DOHH2 (cell line): ENCODE results near the gene PDGFC.

Experiments
- CTCF ChIP-seq: fragments of 200-600 bp; sonication (generic); IDR thresholded peaks from one replicate; pipeline ENCODE4 v1.5.1; 2014; ENCODE audit warnings: antibody characterized with exemption, mild to moderate bottlenecking, low read depth, low read length; ENCODE audit not compliant: poor library complexity, severe bottlenecking
- EZH2phosphoT487 ChIP-seq: fragments of 200-600 bp; sonication (generic); IDR thresholded peaks from 2 replicates; pipeline ENCODE4 v1.6.1; 2017; ENCODE audit warnings: borderline replicate concordance, mild to moderate bottlenecking, antibody characterized with exemption, low read length, moderate library complexity, mixed read lengths

- TF ChIP-seq CTCF (no peak), EZH2phosphoT487 (no peak)
These were observed 379 bp downstream of the PDGFC start for GRCh38 chr4:156971165-156971675.
